DMS79 (cell line): ENCODE results near the gene LEMD1.
A peak's percentile ranks its signal among the peaks of the same experiment; 100 is the strongest.
"Not testable (repeated sequence)": the region's sequence is repeated elsewhere in the genome, so short reads cannot be mapped to it uniquely, and the experiment has no call there.

Experiments used
- DNase-seq: peaks from one replicate; lab custom pipeline; 2025; lab: John Stamatoyannopoulos, UW

LEMD1 gene

DNA sequence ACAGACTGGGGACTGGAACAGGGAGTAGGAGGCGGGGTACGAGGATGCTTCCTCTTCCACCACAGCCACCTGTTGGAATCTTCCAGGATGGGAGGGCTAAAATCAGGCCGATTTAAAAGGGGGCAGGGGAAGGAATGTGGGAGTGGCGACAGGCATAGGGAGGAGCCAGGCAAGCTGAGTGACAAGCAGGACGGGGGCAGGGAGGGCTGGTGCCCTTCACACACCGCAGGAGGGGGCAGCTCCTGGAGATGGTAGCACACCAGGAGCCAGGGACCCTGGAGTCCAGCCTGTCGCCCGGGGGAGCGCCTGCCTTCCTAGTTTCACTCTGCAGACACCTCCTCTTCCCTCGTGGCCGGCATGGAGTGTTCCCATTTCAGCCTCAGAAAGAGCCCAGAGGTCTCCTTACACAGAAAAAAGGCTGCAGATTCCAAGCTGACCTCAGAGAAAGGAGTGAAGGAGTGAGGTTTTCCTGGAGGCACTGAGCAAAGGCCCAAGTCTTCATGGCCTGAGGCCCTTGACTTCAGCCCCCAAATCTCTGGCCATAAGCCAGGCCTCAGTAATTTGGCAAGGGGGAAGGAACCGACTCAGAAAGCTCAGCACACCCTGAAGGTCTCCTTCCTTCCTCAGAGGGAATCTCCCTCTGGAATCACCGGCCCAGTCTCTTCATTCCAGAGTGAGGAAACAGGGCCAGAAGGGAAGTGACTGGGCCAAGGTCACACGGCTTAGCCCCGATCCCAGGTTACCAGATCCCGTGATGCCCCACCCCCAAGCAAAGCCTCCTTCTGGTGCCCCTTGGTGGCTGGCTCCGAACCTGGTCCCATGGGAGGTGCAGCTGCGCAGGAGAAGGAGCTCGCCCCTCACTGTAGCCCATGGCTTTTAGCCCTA, 25.8 kb upstream of the LEMD1 start:
- no peak for DNase-seq

DNA sequence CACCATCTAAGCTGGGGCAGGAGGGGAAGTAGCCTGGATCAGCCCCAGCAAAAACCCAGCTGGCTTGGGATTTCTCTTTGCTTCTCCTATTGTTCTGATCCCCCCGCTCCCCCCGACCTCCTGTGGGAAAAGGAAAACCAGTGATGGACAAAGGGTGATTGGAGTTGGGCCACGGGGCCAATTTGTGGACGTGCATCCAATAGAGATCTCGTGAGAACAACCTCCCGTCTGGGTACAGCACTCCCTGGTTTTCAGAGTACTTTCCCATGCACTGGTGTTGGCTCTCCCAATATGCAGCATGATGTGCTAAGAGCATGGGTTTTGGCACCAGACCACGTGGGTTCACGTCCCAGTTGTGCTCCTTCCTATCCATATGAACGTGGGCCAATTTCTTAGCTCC, 25.0 kb upstream of the LEMD1 start:
- no peak for DNase-seq

DNA sequence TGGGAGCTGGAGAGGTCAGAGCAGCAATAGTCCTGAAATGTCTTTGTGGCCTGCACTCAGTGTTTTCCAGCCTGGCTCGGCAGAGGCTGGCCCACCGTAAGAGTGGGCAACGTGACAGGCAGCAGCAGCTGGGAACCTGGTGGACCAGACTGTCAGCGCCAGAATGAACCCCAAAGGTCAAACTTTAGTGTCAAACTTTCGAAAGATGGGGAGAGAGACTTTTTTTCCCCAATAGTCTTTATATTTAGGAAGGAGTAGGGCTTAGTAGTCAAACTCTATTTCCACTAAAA, 23.7 kb upstream of the LEMD1 start:
- no peak for DNase-seq

DNA sequence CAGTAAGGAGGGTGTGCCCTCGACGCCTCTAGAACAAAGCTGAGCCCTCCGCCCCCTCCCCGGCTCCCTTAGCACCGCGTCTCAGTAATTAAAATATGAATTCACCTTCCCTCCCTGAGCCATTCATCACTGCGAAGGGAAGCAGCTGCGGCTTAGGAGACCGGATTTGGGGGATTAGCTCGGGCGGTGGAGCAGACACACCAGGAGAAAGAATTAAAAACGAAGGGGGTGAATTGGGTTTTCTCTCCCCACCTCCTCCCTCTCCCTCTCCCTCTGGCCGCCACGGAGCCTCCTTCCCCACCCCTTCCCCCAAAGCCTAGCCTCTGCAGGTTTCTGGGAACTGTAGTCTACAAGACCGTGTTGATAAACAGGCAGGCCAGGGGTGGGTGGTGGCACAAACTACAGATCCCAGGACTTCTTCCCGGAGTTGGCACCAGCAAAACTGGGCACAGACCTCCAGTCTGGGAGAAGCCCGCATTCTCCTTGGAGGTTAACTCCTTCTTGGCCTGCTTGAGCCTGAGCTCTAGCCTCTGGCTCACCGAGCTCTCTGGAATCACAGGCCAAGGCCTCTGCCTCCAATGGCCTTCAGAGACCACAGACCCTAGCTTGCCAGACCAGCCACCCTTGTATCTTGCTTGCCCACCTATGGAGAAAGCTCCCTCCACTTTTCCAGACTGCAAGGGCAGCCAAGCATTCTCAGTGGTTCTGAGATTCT, 23.2 kb upstream of the LEMD1 start:
- no peak for DNase-seq

DNA sequence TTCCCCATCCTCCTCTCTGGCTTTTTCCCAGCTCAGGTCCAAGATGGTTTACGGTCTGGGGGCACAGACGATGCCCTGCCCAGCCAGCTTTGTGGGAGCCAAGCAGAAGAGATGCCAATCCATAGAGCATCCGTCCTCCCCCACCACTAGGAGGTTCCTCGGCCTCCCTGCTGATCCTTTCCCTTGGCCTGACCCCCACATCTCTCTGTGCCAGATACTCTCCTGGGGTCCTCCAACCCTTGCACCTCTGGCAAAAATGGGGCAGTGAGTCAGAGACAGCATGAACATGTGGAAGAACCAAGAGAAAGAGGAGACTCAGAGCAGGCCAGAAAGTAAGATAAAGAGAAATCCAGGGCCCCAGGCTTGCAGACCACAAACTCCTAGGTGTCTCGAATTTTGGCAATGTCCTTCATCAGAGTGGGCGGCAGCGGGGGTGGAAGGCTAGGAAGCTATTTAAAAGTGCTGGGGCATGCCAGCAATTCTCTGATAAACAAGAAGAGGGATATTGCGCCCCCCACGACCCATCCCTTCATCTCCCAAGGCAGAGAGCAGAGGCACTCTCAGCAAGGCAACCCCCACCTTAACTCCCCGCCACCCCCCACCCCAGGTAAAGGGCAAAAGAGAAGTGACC, 22.6 kb upstream of the LEMD1 start:
- no peak for DNase-seq

DNA sequence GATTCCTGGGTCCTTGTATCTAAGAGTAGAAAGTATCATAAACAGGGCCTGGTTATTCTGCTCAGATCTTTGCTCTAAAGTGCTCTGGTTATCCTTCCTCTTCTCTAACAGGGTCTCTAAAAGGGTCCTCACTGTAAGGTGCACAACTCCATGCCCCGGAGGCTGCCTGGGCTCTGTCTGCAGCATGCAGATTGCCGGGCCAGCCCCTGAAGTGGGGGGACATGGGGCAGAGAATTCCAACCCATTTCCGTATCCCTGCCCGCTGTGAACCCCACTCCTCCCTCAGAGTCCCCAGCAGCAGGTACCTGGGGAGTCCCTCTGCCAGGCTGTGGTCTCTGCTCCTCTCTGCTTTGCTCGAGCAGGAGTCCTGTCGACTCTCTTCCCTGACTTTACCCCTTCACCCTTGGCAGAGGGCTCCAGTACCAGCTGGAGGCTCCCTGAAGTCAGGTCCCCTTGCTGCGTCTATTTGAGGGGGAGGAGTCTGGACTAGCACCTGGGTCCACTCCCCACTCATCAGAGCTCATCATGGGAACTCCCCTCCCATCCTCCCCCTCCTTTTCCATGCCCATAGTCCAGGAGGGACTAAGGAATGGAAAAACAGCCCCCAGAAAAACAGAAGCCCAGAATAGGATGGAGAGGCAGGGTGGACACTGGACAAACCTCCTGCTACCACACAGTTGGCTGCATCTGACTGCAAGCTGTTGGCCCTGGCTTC, 21.9 kb upstream of the LEMD1 start:
- no peak for DNase-seq

DNA sequence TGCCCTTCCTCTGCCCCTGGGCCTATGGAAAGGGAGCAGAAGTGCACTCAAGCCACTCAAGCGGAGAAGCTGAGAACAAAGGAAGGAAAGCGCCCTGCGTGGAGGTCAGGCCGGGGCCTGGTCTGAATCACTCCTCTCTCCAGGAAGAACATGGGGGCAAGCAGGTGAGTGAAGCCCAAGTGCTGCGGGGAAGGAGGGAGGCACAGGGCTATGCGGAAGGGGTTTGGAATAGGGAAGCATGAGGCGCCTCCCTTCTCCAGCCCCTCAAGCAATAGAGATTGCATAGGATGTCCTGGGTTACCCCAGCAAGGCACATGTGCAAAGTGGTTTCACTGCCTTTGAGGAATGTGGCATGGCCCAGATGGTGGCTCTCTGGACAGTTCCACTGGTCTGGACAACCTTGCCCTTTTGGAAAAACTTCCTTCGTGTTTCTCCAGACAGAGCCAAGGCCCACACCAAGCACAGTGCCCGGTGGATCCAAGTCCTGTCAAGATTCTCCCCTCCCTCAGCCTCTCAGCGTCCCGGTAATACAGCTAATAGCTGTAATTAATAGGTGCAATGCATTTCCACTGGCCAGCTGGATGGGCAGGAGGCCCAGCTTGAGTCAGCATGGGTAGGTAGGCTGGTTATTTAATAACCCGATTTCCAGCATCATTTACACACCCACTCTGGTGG, 20.3 kb upstream of the LEMD1 start:
- DNase-seq, result peak; percentile 52

DNA sequence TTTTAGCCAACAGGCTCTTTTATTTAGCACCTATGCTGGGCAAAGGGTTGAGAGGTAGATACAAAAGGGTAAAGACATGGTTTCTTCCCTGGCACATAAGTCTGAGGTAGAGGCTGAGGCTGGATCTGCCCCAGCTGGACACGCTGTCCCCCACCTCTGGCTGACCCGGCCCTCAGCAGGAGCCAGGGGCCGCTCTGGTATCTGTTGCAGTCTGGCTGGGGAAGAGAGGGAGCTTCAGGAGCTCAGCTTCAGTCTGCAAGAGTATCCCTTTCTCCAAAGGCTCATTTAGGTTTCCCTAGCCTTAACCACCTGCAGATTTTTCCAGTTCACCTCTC, 19.8 kb upstream of the LEMD1 start:
- no peak for DNase-seq

DNA sequence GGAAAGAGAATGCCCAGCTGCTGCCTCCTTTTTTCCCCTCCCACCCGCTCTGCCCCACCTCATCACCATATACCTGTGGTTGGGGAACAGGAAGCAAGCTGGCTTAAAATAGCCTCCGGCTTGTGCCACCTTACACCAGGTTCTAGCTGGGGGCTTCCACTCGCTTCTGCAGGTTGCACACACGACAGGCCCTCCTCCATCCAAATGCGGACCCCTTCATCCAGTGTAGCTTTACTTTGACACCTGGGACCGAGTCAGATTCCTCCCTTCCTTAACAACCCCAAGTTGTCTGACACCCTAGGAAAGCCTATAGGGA, 19.4 kb upstream of the LEMD1 start:
- no peak for DNase-seq

DNA sequence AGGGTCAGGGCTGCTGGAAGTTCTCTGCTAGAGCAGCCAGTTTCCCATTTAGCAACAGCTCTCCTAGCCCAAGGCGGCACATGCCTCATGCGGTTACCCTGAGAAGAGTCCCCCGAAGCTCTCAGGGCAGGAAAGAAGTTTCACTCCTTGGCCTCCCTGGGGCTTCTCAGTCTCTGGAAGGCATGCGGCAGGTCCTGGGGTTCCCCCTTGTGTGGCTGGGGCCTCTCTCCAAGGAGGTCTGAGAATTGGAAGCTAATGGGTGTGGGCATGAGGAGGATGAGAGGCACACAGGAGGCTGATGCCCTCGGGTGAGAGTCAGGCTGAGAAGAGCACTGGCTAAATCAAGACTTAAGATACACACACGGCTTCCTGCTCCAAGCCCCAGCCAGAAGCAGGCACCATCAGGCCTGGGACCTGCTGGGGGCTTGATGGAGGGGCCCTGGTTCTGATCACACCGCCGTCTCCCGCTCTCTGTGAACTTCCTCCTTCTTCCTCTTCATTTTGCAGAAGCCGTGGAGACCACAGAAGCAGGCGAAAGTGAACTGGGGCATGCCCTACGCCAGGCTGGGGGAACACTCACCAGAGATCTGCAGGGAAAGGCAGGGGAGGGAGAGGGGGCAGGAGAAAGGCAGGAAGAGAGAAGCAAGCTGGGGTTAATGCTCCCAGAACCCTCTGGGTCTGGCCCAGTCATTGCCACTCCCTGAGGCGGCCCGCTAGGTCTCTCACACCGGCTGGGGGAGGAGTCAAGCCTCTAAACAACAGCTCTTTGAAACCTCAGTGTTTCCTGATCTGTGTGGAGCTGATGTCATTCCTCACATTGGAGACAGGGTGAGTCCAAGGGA, 18.8 kb upstream of the LEMD1 start:
- peak; percentile 91 for DNase-seq

DNA sequence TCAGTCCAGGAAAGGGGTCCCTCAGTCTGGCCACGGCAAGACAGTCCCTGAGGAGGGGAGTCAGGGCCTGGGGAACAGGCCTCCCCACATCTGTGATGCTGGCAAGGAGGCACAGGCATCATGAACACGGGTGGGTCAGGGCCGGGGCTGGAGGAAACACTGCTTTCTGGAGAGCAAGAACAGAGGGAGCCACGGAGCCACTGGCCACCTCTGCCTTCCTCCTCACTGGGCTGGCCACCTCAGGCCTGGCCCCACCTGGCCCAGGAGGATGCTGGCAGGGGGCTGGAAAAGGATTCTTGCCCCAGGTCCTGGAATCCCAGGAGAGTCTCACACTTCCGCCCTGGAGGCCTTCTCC, 18.2 kb upstream of the LEMD1 start:
- DNase-seq, result no peak

DNA sequence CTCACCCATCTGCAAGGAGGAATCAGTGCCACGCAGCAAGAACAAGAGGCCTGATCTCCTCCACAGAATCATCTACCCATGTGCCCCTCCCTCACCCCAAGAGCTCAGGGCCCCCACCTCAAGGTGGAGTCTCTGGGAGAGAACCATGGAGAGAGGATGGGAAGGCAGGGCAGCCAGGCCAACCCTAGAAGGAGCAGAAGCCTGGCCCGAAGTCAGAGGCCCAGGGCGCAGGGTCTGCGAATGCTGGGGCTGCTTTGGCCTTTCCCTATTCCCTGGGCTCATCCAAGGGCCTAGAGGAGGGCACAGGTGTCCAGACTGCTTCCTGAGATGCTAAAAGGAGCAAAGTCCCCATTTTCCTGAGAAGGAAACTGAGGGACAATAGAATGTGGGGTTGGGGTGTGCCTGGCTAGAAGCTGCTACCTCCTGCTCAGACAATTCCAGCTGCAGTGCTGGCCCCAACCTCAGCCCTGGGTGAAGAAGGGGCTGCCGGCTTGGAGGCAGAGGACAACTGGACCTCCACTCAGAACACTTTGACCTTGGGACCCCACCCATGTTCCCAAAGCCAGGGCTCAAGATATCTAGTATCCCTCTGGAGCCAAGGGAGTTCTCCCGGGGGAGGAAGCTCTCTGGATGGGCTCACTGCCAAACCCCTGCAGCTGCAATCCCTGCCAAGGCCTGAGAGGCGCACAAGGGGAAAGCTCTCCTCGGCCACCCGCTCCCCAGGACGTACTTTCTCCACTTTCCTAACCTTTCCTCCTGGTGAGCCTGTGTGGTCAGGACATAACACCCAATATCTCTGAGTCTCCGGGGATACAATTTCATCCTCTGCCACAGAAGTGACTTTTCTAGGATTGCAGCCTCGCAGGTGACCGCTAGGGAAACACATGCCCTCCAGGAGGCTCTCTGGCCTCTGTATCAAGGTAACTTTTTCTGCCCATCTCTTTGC, 16.6 kb upstream of the LEMD1 start:
- peak; percentile 47 for DNase-seq

DNA sequence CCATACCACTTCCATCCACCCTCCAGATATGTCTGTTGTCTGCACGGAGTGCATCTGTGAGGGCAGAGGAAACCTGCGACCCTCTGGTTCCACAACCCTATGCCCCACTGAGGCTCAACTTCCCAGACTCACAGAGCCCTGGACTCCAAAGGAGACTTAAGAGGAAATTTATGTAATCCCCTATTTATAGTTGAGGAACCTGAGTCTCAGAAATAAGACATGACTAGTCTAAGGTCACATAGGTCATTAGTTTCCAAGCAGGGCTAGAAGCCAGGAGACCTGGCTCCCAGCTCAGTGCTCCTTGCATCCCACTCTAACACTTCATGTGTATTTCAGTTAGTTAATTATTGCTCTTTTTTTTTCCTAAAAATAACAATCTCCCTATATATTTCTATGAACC, 15.7 kb upstream of the LEMD1 start:
- no peak for DNase-seq

DNA sequence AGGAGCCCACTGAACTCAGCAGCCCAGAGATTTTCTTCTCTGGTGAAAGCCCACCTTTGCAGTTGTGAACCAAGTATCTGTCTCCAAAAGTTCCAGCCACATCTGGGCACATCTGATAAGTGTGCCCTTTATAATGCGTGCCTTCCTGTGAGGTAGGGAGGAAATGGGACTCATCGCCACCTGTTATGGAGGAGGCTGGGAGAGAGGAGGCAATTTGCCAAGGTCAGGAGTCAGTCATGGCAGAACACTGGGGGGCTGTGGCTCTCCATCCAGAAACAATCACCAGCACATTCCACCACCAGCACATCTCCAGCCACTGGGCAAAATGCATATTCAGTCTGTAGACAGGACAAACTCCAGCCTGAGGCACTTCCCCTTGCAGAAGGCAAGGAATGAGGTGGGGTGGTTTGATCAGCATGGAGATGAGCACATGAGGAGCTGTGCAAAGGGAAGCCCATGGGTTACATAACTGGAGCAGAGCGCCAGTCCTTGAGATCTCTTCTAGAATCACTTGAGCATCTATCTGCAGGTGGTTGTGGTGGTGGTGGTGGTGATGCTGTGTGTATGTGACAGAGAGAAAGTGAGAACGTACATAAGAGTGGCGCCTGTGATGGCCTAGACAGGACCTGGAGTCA, 15.0 kb upstream of the LEMD1 start:
- no peak for DNase-seq

DNA sequence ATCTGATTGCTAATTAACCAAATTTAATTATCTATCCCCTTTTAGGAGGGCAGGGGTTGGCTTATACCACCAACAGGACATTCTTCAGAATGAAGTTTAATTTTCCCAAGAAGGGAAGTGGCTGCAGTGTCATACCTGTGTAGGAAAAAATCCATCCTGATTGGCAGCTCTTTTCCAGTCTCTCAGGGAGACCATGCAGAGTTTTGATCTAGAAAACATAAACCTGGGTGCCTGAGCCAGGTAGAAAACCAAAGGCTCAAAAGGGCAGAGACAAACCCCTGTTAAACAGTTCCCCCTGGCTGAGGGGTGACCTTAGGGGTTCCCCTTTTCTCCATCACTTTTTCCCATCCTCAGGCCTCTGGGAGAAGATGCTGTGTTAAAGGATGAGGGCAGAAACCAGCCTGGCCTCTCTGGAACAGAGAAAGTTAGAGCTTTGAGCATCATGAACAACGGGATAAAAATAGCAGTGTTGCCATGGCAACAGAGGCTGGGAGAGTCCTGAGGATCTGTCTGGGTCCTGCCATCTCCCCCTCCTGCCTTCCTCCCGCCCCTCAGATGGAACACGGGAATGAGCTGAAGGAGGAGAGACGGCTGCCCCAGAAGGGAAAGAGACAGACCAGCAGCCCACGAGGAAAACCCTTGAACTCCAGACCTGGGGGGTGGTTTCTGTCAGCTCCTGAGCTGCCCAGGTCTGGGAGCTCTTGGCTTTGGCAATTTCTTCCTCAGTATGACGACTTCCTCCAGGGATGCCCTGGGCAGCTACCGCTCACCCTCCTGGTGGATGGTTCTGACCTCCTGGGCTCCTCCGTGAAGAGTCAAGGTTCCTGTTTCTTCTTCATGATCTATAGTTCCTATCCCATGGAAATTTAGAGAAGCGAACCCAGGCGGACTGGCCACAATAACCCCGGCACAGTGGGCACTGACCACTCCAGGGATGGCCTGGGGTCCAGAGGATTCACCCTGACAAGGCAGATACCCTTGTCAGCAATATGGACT, 14.0 kb upstream of the LEMD1 start:
- DNase-seq, result no peak

DNA sequence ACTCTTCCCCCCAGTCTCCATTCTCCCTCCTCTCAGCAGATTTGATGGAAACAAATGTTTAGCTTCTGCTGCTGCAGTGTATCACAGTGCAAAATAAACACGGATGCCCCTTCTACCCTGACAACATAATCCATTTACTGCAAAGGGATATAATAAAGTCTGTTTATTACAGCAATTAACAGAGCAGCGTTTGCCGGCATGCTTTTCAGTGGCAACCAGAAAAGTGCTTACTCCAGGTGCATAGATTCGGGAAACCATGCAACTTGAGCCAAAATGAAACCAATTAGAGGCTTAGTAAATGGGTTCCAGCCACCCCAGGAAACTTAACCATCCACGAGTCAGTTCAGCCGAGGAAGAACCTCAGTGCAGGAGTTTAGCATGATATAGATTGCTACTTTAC, 12.9 kb upstream of the LEMD1 start:
- peak; percentile 7 for DNase-seq

DNA sequence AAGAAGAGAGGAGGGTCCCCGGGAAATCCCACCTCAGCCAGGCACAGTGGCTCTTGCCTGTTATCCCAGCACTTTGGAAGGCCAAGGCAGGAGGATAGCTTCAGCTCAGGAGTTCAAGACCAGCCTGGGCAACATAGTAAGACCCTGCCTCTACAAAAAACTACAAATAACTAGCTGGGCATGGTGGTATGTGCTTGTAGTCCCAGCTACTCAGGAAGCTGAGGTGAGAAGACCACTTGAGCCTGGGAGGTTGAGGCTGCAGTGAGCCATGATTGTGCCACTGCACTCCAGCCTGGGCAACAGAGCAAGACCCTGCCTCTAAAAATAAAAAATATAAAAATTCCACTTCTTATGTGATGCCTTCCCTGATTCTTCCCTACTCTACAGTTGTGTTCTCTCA, 10.8 kb upstream of the LEMD1 start:
- DNase-seq, result not testable (repeated sequence)

DNA sequence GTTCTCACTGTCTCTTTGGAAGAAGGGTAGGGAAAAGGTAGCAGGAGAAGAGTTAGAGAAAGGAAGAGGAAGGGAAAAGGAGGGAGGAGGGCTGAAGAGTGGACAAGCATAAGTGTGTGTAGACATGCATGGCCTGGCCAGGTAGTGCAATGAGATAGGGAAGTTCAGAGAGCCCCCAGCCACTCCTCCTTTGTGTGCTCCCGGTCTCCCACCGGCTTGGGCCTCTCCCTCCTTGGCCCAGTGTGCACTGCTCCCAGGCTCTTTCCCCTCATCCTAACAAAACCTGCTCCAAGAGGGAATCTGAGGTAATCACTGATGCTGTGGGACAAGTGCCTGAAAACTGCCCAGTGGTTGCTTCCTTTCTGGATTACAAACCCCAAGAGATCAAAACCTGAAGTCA, 10.3 kb upstream of the LEMD1 start:
- DNase-seq, result no peak
